GM11168 (cell line): ENCODE results near the gene ACTMAP.

Source experiments
- in situ Hi-C: fragments of 300-500 bp; cut with MboI; formaldehyde crosslinking; loops from one replicate; pipeline ENCODE4 v1.12.0; 2022; ENCODE audit warnings: low sequenced_read_pairs; ENCODE audit not compliant: unreplicated experiment

The ACTMAP gene

GRCh38 chr19:40721936-40722661, 28.2 kb downstream of the ACTMAP start:
- in situ Hi-C loops, result no loop called here

DNA sequence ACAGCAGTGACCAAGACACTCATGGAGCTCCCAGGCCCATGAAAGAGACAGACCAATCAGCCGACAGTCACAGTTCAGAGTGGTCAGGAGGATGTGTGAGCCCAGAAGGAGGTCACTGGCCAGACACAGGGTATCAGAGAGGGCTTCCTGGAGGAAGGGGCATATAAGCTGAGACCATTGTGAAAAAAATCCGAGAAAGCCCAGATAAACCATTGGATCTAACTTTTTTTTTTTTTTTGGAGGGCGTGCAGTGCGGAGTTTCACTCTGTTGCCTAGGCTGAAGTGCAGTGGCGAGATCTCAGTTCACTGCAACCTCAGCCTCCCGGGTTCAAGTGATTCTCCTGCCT, 29.2 kb downstream of the ACTMAP start:
- in situ Hi-C loops, result no loop called here

- in situ Hi-C loops, result no loop called here
These were observed 30.8 kb downstream of the ACTMAP start for GRCh38 chr19:40719414-40719894.

DNA sequence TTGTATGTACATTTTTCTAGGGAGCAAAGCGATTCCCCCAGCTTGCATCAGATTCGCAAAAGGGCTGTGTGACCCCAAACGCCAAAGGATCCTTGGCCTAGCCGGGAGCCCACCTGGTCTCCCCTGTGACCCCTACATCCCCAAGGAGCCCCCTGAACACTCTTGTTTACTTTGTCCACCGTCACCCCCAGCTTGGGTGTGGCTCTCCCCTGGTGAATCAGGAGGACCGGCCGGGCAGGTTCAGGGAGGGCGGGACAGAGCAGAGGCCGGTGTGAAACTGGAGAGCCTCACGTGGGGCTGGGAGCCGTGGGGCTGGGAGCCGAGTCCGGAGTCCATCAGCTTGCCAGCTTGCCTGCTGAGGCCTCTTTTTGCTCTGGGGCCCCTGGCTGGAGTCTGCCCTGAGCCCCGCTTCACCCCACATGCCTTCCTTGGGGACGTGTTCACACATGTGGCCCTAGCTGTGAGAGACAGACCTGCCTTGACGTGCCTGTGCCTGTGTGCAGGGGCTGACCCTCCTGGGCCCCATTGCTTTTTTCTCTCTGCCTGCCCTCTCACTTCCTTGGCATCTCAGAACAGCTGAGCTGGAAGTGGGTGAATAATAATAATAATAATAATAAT, 31.4 kb downstream of the ACTMAP start:
- in situ Hi-C loops, result no loop called here

GRCh38 chr19:40717880-40718773, 32.1 kb downstream of the ACTMAP start:
- in situ Hi-C loops, result no loop called here

DNA sequence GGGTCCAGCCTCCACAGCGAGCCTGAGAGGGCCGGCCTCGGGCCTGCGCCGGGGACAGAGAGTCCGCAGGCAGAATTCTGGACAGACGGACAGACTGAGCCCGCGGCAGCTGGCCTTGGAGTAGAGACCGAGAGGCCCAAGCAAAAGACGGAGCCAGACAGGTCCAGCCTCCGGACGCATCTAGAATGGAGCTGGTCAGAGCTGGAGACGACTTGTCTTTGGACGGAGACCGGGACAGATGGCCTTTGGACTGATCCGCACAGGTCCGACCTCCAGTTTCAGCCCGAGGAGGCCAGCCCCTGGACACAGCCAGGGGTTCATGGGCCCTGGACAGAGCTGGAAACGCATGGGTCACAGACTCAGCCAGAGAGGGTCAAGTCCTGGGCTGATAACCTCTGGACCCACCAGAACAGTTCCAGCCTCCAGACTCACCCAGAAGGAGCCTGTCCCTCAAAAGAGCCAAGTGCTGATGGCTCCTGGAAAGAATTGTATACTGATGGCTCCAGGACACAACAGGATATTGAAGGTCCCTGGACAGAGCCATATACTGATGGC, 32.9 kb downstream of the ACTMAP start:
- in situ Hi-C loops, result no loop called here

- in situ Hi-C loops, result no loop called here
These were observed 33.6 kb downstream of the ACTMAP start, which contains the start of the genes COQ8B and ITPKC for GRCh38 chr19:40716482-40717324. Gene COQ8B (minus strand): TSS chr19:40716886. CDS start chr19:40714632, 2,254 bp downstream. Gene ITPKC (plus strand): TSS chr19:40717112. CDS start chr19:40717136, 24 bp downstream.

GRCh38 chr19:40716031-40716481, 34.2 kb downstream of the ACTMAP start:
- in situ Hi-C loops, result no loop called here

DNA sequence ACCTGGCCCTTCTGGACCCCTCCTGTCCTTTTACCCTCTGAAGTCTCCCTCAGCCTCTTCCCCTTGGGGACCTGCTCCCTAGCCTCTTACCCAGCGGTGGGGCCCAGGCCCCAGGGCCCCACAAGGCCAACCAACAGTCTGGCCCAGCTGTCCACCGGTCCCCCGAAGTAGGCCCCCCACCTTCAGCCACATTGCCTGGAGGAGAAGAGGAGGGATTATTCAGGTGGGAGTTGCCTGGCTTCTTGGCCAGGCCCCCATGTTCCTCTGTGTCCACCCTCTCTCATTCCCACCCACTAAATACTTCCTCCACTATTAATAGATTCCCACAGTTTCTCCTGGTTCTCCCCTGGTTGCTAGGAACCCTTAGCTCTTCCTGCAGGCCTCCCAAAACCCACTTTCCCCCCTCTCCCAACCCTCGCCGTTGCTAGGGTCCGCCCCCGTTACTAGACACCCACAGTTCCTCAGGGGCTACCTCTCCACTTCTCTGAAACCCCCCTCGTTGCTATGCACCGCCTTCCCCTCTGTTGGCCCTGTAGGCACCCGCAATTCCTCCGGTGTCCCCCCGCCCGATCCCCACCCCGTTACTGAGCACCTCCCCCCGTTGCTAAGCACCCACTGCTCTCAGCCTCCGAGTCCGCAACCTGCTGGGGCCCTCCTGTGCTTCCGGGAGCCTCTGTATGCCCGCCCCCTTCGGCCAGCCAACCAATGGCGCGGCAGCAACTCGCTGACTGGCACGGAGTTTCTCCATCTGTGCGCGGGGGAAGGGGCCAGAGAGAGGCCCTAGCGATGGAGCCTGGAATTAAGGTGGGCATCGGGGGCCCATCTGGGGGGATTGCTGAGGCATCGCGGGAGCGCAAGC, 35.6 kb downstream of the ACTMAP start:
- in situ Hi-C loops, result no loop called here

GRCh38 chr19:40713939-40714338, 36.3 kb downstream of the ACTMAP start:
- in situ Hi-C loops, result no loop called here

DNA sequence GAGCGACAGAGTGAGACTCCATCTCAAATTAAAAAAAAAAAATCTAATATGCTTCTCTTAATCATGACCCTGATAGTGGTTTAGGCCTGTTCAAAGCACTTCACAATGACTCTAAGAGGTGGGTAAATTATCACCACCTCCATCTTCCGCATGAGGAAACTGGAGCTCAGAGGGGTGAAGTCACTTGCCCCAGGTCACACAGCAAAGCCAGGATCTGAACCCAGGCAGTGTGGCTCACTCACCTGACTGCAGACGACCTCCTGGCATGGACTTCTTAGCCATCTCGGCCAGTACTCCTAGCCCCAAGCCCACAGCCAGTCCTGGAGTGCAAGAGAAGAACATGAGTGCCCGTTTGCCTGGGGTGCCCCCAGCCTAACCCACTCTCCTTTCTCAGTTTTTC, 40.5 kb downstream of the ACTMAP start:
- in situ Hi-C loops, result no loop called here

DNA sequence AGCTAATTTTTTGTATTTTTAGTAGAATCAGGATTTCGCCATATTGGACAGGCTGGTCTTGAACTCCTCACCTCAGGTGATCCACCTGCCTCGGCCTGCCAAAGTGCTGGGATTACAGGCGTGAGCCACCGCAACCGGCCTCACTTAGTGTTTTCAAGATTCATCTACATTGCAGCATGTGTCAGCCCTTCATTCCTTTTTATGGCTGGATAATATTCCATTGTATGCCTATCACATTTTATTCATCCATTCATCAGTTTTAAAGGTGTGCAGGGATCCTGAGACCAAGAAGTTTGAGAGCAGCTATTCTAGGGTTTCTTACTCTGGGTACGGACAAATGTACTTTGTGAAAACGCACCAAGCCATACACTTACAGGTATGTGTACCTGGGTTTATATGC, 42.7 kb downstream of the ACTMAP start:
- in situ Hi-C loops, result no loop called here

GRCh38 chr19:40705950-40706619, 44.2 kb downstream of the ACTMAP start:
- in situ Hi-C loops, result no loop called here

GRCh38 chr19:40705362-40705651, 45.0 kb downstream of the ACTMAP start:
- in situ Hi-C loops, result no loop called here

- in situ Hi-C loops, result no loop called here
These were observed 45.6 kb downstream of the ACTMAP start for GRCh38 chr19:40704491-40705361.

GRCh38 chr19:40703029-40703755, 47.1 kb downstream of the ACTMAP start:
- in situ Hi-C loops, result no loop called here
